ENCODE measurements around the gene COPS7A.

- TF ChIP-seq EZH2 (IDR thresholded peaks at IDR 0.05; ENCODE audit: insufficient read depth, poor library complexity, severe bottlenecking) = no peak
- TF ChIP-seq EZH2phosphoT487 (IDR thresholded peaks at IDR 0.05; ENCODE audit: insufficient read depth, low read depth) = no peak
Observed at GRCh38 chr12:6750506-6750905, 26.7 kb downstream of the COPS7A start.
